IMR-90 (cell line): ENCODE results near the gene SERTAD4.

ENCODE experiments used
- BHLHE40 ChIP-seq: fragments of 150-350 bp; IDR thresholded peaks from 2 replicates; pipeline ENCODE4 v1.6.1; 2016; ENCODE audit warnings: mild to moderate bottlenecking, low read depth, low read length
- CEBPB ChIP-seq: IDR thresholded peaks from 2 replicates; pipeline ENCODE4 v1.6.1; 2012; ENCODE audit warnings: low read depth, low read length, improper control_type of control experiment
- CHD1 ChIP-seq: IDR thresholded peaks from 2 replicates; pipeline ENCODE4 v1.6.1; 2012; ENCODE audit warnings: low read depth, low read length, improper control_type of control experiment
- CTCF ChIP-seq: conservative IDR thresholded peaks from 2 replicates; pipeline ENCODE4 v1.5.1; 2012; ENCODE audit warnings: mild to moderate bottlenecking, low read depth, low read length, improper control_type of control experiment
- ELK1 ChIP-seq: fragments of 150-350 bp; IDR thresholded peaks from 2 replicates; pipeline ENCODE4 v1.6.1; 2016; ENCODE audit warnings: low read depth, mild to moderate bottlenecking, low read length, moderate library complexity, borderline replicate concordance
- FOS ChIP-seq: fragments of 150-350 bp; IDR thresholded peaks from 2 replicates; pipeline ENCODE4 v1.6.1; 2016; ENCODE audit warnings: low read depth, low read length
- MAFK ChIP-seq: IDR thresholded peaks from 2 replicates; pipeline ENCODE4 v1.6.1; 2012; ENCODE audit warnings: low read depth, low read length, improper control_type of control experiment
- MAZ ChIP-seq: IDR thresholded peaks from 2 replicates; pipeline ENCODE4 v1.6.1; 2012; ENCODE audit warnings: low read depth, mild to moderate bottlenecking, low read length, improper control_type of control experiment, moderate library complexity, borderline replicate concordance
- MXI1 ChIP-seq: IDR thresholded peaks from 2 replicates; pipeline ENCODE4 v1.6.1; 2012; ENCODE audit warnings: low read depth, mild to moderate bottlenecking, low read length, moderate library complexity, borderline replicate concordance
- POLR2A ChIP-seq: IDR thresholded peaks from 2 replicates; pipeline ENCODE4 v1.6.1; 2012; ENCODE audit warnings: mild to moderate bottlenecking, low read depth, low read length
- RAD21 ChIP-seq: IDR thresholded peaks from 2 replicates; pipeline ENCODE4 v1.6.1; 2012; ENCODE audit warnings: low read length, improper control_type of control experiment
- RFX5 ChIP-seq: IDR thresholded peaks from 2 replicates; pipeline ENCODE4 v1.8.0; 2012; ENCODE audit warnings: low read depth, mild to moderate bottlenecking, low read length, moderate library complexity
- SMC3 ChIP-seq: fragments of 150-350 bp; IDR thresholded peaks from 2 replicates; pipeline ENCODE4 v1.6.1; 2016; ENCODE audit warnings: low read depth, mild to moderate bottlenecking, antibody characterized with exemption, low read length, moderate library complexity
- USF2 ChIP-seq: fragments of 150-350 bp; IDR thresholded peaks from 2 replicates; pipeline ENCODE4 v1.6.1; 2017; ENCODE audit warnings: mild to moderate bottlenecking, antibody characterized with exemption, low read length, low read depth

DNA sequence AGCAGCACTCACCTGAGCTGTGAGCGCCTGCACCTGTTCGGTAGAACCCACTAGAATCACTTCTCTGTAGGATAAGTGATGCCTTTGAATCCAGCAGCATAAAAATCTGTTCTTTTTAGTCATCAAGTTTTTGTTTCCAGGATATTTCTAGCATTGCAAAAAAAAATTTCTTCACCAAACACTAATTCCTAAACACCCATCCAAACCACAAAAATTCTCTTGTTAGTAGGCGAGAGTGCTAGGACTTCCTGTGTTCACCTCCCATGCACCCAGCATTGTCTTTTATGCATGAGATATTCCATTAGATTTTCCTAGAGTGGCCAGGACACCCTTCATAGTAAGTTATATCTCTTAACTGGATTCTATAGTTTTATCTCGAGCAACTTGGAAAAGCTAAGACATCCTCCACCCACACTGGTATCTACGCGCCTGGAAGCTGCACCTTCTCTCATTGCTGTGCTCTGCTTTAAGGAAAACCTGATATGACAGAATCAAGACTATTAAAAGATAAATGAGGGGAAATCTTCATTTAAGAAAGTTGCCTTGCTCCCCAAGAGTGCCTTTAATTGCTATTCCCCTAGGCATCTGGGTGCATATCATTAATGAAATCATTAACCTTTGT is 12.3 kb downstream of the SERTAD4 start:
- TF ChIP-seq POLR2A (no peak), CHD1 (no peak), CTCF (no peak), CEBPB (no peak), SMC3 (no peak), BHLHE40 (no peak), RFX5 (no peak), MAZ (no peak), USF2 (no peak), RAD21 (no peak), MAFK (no peak), FOS (no peak), ELK1 (no peak), MXI1 (no peak)
